Naive B cell (primary cell): ENCODE results near the gene ARAP3. TPM values are rescaled to one million over a fixed set of nuclear protein-coding genes. Genes with fewer than 3 reads are reported as not detected.

Experiments
- ATAC-seq, 2 donors: fragments of 150-1000 bp; cut with Tn5 transposase; 2 replicates each; pipeline ENCODE4 v1.10.0; 2021; ENCODE audit warnings: low read depth in 2 of 2, mild to moderate bottlenecking in 2 of 2, moderate library complexity in 2 of 2
- DNase-seq: peaks from one replicate; pipeline ENCODE4 v3.0.0; 2022
- H3K27ac Mint-ChIP-seq, 6 donors: one replicate each; pipeline ENCODE4 v1.8.0; 2020 to 2022; ENCODE audit warnings: mild to moderate bottlenecking in 6 of 6, mixed read lengths in 6 of 6, moderate library complexity in 5 of 6, inconsistent platforms in 2 of 6
- H3K27me3 Mint-ChIP-seq, 3 donors: one replicate each; pipeline ENCODE4 v1.8.0; 2021 to 2022; ENCODE audit warnings: mixed read lengths in 3 of 3, mild to moderate bottlenecking in 1 of 3
- H3K36me3 Mint-ChIP-seq, 2 donors: one replicate each; pipeline ENCODE4 v1.8.0; 2020 to 2022; ENCODE audit warnings: mixed read lengths in 2 of 2, inconsistent platforms in 1 of 2, mild to moderate bottlenecking in 1 of 2
- H3K4me1 Mint-ChIP-seq, 3 donors: one replicate each; pipeline ENCODE4 v1.8.0; 2020 to 2022; ENCODE audit warnings: mixed read lengths in 3 of 3, inconsistent platforms in 1 of 3, mild to moderate bottlenecking in 1 of 3, moderate library complexity in 1 of 3
- H3K4me3 Mint-ChIP-seq, 8 donors: one replicate each; pipeline ENCODE4 v1.8.0; 2020 to 2022; ENCODE audit warnings: mild to moderate bottlenecking in 8 of 8, mixed read lengths in 8 of 8, moderate library complexity in 8 of 8, inconsistent platforms in 2 of 8
- H3K9me3 Mint-ChIP-seq, 7 donors: one replicate each; pipeline ENCODE4 v1.8.0; 2020 to 2022; ENCODE audit warnings: mixed read lengths in 7 of 7, mild to moderate bottlenecking in 5 of 7, inconsistent platforms in 2 of 7, moderate library complexity in 1 of 7
- polyA plus RNA-seq, 6 donors: library from polyadenylated mRNA; unstranded; fragments of 300-500 nt; fragmentation: Illumina TruSeq; gene quantifications; one replicate each; pipeline ENCODE4 v1.2.3, GENCODE V29; 2021; ENCODE audit warnings: low read depth in 6 of 6

ARAP3 gene
- polyA plus RNA-seq, 6 donors from 2014 or later: not detected

DNA sequence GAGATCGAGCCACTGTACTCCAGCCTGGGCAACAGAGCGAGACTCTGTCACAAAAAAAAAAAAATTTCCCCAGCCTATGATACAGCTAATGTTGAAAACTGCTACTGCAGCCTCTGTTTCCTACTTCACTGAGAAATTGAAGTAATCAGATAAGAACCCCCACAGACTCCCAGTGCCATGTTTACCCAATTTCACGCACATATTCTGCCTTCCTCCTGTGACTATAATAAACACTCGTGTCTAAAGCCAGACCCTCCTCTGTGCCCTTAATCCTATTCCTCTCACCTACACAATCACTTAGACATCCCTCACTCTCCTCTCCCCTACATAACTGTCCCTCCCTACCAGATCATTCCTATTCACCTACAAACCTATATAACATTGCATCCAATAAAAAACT lies 6.4 kb downstream of the ARAP3 start:
- H3K9me3 Mint-ChIP-seq: no peaks in the 10 kb centered on the region
- peaks cover 0 to 8% (median 3%) of the 10 kb centered on the region in 3 donors for H3K4me1 Mint-ChIP-seq
- H3K4me3 Mint-ChIP-seq: no peak overlapping the region
- H3K27ac Mint-ChIP-seq: no peak overlapping the region
- no peaks in the 10 kb centered on the region for H3K36me3 Mint-ChIP-seq
- DNase-seq: no peak
- ATAC-seq: no peak
- peaks cover 0 to 15% (median 4%) of the 10 kb centered on the region in 3 donors for H3K27me3 Mint-ChIP-seq

DNA sequence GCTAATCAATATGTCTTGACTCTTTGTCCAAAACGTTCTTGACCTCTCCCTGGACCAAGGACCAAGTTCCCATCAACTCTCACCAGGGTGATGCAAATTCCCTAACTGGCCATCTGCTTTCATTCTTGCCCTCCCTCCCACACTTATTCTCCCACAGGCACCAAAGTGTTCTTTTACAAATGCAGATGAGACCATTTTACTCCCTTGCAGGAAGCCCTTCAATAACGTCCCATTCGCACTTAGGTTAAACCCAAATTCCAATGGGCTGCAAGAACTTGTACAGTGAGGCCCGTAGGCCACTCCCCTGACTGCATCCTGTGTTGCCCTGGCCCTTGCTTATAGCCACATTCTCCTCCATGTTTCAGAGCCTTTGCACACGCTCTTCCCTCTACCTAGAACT lies 7.3 kb downstream of the ARAP3 start:
- no peaks in the 10 kb centered on the region for H3K36me3 Mint-ChIP-seq
- no peak for ATAC-seq
- no peaks in the 10 kb centered on the region for H3K9me3 Mint-ChIP-seq
- no peak overlapping the region for H3K27ac Mint-ChIP-seq
- peaks cover 0 to 5% (median 3%) of the 10 kb centered on the region in 3 donors for H3K4me1 Mint-ChIP-seq
- DNase-seq: no peak
- H3K27me3 Mint-ChIP-seq: peaks cover 0 to 11% (median 4%) of the 10 kb centered on the region in 3 donors
- H3K4me3 Mint-ChIP-seq: no peak overlapping the region

DNA sequence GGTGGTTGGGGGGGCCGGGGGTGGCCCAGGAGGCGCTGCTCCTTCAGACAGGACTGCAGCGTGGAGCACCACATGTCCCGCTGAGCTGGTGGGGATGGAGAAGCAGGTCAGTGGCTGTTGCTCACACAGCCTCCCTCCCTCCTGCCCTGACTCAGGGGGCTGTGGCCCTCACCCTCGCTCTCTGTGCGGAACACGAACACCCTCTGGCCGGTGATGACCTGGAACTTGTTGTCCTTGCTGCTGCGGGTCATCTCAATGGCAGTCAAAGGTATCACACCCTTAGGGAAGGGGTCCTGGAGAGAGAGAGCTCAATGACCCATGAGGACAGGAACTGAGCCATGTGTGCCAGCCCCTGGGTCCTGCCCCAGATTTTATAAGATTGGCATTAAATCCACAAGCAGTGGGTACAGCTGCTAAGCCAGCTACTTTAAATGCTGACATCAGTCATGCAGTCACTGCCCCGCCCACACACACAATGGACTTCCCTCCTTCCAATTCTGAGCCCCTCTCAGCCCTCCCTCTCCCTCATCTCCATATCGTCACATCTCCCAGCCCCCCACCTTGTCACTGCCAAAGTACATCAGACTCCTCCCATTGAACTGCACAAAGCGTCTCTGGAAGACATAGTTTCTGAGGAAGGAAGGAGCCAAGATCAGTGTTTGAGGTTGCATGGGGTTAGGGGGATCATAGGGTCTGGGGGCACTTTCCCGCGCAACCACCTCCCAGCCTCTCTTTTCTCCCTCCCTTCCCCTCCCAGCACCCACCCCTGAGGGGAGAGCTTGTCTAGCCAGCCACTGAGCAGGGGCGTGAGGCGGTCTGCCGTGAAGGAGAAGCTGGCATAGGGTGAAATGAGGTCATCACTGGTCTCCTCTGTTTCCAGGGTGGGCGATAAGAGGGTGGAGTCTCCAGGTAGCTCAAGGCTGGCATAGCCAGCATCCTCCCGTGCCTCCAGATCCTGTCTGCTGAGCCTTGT lies 8.9 kb downstream of the ARAP3 start:
- DNase-seq (no peak), ATAC-seq (no peak)
- Mint-ChIP-seq H3K4me3 (peak overlapping the region in 1 of 8 donors; percentile 12), H3K27me3 (peaks cover 0 to 10% (median 9%) of the 10 kb centered on the region in 3 donors), H3K4me1 (peaks cover 0 to 5% (median under 1%) of the 10 kb centered on the region in 3 donors), H3K27ac (peak overlapping the region in 2 of 6 donors; percentile 3 to 17), H3K36me3 (no peaks in the 10 kb centered on the region), H3K9me3 (no peaks in the 10 kb centered on the region)

DNA sequence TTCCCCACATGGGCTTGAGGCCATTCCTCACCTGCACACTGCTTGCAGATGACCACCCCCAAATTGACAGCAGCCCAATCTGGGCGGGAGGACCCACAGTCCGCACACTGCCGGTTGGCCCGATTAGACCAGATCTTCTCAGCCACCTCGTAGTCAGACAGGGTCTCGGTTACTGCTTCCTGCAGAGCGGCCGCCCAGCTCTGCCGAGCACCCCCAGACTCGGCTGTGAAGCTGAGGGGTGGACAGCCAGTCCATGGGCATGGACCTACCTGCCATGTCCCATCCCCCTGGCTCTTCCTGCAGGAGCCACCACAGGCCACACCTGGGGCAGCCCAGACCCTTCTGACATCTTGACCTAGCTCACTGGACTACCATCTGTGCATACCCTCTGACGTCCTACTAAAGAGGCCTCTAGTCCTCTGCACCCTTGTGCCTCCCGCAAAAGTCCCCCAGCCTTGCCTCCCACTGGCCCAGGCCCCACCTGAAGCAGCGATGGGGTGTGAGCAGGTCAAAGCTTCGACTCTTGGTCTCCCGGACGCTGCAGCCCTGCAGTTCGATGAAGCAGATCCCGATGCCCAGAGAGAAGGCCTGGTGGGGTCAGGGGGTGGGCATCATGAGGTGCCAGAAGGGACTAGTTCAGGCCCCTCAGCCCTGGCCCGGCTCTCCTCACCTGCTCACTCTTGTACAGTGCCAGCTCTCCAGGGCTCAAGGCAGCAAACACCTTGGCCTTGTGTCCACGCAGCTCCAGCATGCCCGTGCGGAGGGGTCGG lies 9.8 kb downstream of the ARAP3 start:
- no peak overlapping the region for H3K27ac Mint-ChIP-seq
- no peaks in the 10 kb centered on the region for H3K9me3 Mint-ChIP-seq
- H3K4me1 Mint-ChIP-seq: peaks cover 0 to 5% (median 0%) of the 10 kb centered on the region in 3 donors
- DNase-seq (no peak), ATAC-seq (no peak)
- no peak overlapping the region for H3K4me3 Mint-ChIP-seq
- H3K36me3 Mint-ChIP-seq: no peaks in the 10 kb centered on the region
- H3K27me3 Mint-ChIP-seq: peaks cover 0 to 10% (median 5%) of the 10 kb centered on the region in 3 donors

DNA sequence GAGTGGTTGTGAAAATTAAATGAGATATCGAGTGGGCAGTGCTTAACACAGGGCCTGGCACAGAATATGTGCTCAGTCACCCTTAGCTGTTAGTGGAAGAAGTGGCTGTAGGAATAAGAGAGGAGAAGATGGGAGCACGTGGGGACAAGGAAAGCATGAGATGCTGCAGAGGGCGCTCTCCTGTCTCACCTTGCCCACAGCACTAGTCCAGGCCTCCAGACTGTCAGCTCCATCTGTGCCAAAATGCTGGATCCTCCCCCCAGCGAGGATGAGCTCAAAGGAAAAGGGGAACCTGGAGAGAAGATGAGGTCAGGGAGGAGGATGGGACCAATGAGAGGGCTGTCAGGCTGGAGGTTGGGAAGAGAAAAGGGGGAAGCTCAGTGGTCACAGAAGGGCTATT lies 12.5 kb downstream of the ARAP3 start:
- Mint-ChIP-seq H3K36me3 (no peaks in the 10 kb centered on the region), H3K9me3 (no peaks in the 10 kb centered on the region), H3K4me3 (no peak overlapping the region), H3K4me1 (peaks cover 4 to 12% (median 6%) of the 10 kb centered on the region in 3 donors), H3K27ac (no peak overlapping the region), H3K27me3 (peaks cover 0 to 5% (median 4%) of the 10 kb centered on the region in 3 donors)
- DNase-seq (no peak), ATAC-seq (no peak)

DNA sequence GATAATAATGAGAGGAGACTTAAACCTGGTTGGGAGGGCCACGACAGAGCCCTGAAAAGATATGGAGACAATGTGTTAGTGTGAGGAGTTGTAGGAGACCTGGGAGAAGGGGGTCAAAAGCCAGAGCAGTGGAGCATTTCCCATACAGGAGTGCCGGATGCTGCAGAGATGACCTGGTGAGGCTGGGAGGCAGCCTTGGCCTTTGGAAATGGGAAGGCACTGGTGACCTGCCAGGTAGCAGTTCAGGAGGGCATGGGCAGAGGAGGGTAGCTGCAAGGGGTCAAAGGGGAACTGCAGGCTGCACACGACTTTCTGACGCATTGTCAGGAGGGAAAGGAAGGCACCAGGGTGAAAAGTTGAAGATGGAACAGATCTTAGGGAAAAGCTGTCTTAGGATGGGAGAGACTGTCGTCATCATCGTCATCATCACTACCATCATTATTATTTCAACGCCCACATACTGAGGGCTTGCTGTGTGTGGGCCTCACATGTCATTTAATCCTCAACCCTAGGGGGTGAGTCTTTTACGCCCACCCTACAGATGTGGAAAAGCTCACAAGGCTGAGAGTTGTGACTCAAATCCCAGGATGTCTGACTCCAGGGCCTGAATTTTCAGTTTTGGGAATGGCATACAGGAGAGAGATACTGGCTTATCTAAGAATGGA lies 13.3 kb downstream of the ARAP3 start:
- no peak overlapping the region for H3K27ac Mint-ChIP-seq
- ATAC-seq (no peak), DNase-seq (no peak)
- peak overlapping the region in 1 of 8 donors; percentile 13 for H3K4me3 Mint-ChIP-seq
- H3K27me3 Mint-ChIP-seq: peaks cover 0 to 5% (median 4%) of the 10 kb centered on the region in 3 donors
- H3K36me3 Mint-ChIP-seq: no peaks in the 10 kb centered on the region
- no peaks in the 10 kb centered on the region for H3K9me3 Mint-ChIP-seq
- H3K4me1 Mint-ChIP-seq: peaks cover 4 to 12% (median 6%) of the 10 kb centered on the region in 3 donors

DNA sequence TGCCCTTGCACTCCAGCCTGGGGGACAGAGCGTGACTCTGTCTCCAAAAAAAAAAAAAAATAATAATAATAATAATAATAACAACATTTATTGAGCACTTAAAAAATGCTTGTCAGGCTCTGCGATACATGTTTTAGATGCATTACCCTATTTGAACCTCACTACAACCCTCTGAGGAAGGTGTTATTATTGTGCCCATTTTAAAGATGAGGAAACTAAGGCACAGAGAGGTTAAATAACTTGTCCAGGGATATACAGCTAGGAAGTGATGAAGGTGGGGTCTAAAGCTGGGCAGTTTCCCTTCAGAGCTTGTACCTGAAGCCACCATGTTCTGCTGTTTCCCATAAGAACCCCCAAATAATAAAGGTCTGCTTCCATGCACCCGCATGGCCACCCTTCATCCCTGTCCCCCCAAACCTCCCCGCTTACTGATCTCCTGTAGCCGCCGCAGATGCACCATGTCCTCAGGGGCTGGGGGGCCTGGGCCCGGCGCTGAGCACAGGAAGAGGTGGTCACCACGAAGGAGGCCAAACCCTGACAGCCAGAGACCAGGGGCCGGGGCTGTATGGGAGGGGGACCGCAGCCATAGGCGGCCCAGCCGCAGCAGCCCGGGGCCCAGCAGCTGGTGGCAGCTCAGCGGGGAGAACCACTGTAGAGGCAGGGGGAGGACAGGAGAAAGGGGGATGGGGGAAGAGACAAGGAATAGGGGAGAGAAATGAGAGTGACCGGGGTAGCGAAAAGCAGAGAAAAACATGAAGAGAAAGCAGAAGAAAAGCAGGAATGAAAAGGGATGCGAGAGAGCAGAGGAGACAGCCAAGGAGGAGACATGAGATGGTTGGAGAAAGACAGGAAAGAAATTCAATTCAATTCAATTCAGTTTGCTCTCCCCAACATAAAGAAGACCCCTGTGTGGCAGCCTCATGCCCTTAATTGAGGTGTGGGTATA lies 15.8 kb downstream of the ARAP3 start:
- Mint-ChIP-seq H3K4me1 (peaks cover 4 to 7% (median 6%) of the 10 kb centered on the region in 3 donors), H3K36me3 (no peaks in the 10 kb centered on the region), H3K4me3 (no peak overlapping the region), H3K27ac (no peak overlapping the region), H3K27me3 (peaks cover 0 to 14% (median 8%) of the 10 kb centered on the region in 3 donors), H3K9me3 (no peaks in the 10 kb centered on the region)
- no peak for DNase-seq
- no peak for ATAC-seq

DNA sequence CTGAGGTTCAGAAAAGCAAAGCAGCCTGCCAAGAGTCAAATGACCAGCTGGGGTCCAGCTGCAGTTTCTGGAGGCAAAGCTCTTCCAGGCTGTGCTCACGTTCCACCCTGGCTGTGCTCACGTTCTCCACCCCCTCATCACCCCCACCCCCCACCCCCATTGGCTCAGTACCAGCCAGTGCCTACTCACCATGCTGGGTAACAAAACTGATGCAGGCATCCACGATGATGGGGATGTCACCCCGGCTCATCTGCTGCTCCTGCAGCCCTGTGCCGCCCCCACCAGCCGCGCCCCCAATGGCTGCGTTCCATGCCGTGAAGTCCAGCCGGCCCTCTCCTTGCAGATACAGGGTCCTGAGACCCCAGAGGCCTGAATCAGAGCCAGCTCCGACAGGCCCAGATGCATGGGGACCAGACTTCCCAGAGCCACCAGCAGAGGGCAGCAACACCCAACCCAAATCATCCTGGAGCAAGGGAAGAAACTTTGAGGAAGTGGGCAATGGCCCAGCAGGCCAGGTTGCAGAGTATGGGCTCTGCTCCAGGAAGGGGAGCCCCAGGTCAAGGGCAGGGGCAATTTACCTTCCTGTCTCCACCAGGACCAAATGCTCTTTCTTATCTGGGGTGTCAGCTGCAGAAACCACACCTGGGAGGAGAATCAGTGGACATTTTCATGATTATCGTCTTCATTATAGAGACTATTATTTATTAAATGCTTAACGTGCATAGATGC lies 17.1 kb downstream of the ARAP3 start:
- Mint-ChIP-seq H3K9me3 (no peaks in the 10 kb centered on the region), H3K27ac (no peak overlapping the region), H3K4me3 (no peak overlapping the region), H3K4me1 (peaks cover 4 to 7% (median 6%) of the 10 kb centered on the region in 3 donors), H3K27me3 (peaks cover 0 to 14% (median 9%) of the 10 kb centered on the region in 3 donors), H3K36me3 (no peaks in the 10 kb centered on the region)
- DNase-seq (peak; percentile 73), ATAC-seq (peak; percentile 96 to 99)

DNA sequence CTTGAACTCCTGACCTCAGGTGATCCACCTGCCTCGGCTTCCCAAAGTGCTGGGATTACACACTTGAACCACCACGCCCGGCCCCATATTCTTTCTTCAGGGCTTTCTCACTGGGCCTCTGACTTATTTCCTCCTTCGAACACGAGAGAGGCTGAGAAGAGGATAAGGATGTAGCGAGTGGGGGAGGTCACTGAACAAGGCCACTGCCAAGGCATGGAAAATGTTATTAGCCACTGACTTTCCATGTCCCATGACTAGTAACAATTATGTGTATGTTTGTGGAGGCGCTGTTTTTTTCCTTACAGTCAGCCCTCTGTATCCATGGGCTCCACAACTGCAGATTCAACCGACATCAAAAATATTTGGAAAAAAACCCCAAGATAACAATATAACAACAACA lies 18.5 kb downstream of the ARAP3 start:
- ATAC-seq (no peak), DNase-seq (no peak)
- Mint-ChIP-seq H3K4me1 (peaks cover 4 to 7% (median 6%) of the 10 kb centered on the region in 3 donors), H3K9me3 (peaks cover 0 to 3% (median 0%) of the 10 kb centered on the region in 7 donors), H3K27me3 (peaks cover 0 to 21% (median 15%) of the 10 kb centered on the region in 3 donors), H3K4me3 (no peak overlapping the region), H3K27ac (no peak overlapping the region), H3K36me3 (peaks cover 0 to 8% of the 10 kb centered on the region in 2 donors)

DNA sequence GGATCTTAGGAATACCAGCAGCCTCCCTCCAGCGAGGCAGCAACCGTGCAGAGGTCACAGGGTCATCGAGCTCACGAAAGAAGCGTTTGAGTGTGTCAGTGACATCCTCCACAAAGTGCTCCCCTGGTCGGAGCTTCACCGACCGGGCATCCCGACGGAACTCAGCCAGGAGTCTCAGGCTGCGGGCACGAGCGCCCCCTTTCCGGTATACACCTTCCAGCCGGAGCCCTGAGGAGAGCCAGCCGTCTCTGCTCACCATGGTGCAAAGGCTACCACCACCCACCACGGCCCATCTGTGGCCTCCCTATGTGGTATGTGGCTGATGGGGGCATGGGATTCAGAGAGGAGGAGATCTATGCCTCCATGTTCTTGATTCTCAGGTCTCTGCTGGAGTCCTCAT lies 20.0 kb downstream of the ARAP3 start:
- Mint-ChIP-seq H3K27ac (no peak overlapping the region), H3K9me3 (peaks cover 0 to 3% (median 0%) of the 10 kb centered on the region in 7 donors), H3K27me3 (peaks cover 11 to 35% (median 20%) of the 10 kb centered on the region in 3 donors), H3K4me3 (no peak overlapping the region), H3K36me3 (peaks cover 0 to 8% of the 10 kb centered on the region in 2 donors), H3K4me1 (peaks cover 4 to 7% (median 6%) of the 10 kb centered on the region in 3 donors)
- no peak for ATAC-seq
- DNase-seq: no peak

DNA sequence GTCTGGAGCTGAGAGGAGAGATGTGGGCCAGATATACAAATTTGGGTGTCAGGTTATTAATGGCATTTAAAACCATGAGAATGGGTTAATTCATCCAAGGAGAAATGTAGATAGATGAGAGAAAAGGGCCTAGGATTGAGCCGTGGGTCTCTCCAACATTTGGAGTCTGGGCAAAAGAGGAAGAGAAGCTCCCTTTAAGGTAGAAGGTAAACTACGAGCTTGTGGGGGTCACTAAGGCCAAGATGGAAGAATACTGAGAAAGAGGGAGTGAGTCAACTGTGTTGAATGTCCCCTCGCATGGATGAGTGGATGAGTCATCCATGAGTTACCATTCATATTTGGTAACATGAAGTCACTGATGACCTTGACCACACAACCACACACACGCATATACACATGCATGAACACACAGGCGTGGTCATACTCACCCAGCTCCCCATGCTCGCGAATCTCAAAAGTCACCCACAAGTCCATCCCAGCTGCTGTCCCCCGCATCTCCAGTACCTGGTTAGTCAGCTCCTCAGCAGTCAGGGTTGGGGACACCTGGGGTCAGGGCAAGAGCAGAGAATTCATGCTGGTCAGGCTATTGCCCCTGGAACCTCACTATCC lies 24.0 kb downstream of the ARAP3 start:
- H3K27me3 Mint-ChIP-seq: peaks cover 30 to 54% (median 32%) of the 10 kb centered on the region in 3 donors
- H3K9me3 Mint-ChIP-seq: peaks cover 0 to 3% (median 0%) of the 10 kb centered on the region in 7 donors
- no peak for DNase-seq
- no peak overlapping the region for H3K27ac Mint-ChIP-seq
- H3K4me3 Mint-ChIP-seq: no peak overlapping the region
- peaks cover 0 to 4% (median 0%) of the 10 kb centered on the region in 3 donors for H3K4me1 Mint-ChIP-seq
- peaks cover 0 to 8% of the 10 kb centered on the region in 2 donors for H3K36me3 Mint-ChIP-seq
- no peak for ATAC-seq
